ENCODE measurements around the gene ZCWPW2.
A peak's percentile ranks its signal among the peaks of the same experiment; 100 is the strongest.

The ZCWPW2 gene

GRCh38 chr3:28348629-28349468 lies at the start of gene ZCWPW2, which contains the start of gene AZI2:
TSS of gene ZCWPW2 (plus strand) at chr3:28348721. CDS start at chr3:28413069, 64,348 bp downstream.
TSS of gene AZI2 (minus strand) at chr3:28348824. CDS start at chr3:28340617, 8,207 bp downstream.
- intact Hi-C loops (cut with DNase I), result no loop called here
- peak; percentile 75 to 97 (median 93) for DNase-seq

- DNase-seq, result no peak
- intact Hi-C loops (cut with DNase I), result no loop called here
Observed at GRCh38 chr3:28299705-28300104, 48.8 kb upstream of the ZCWPW2 start.

- DNase-seq, result no peak
- intact Hi-C loops (cut with DNase I), result no loop called here
Observed at GRCh38 chr3:28300345-28300962, 48.1 kb upstream of the ZCWPW2 start.

GRCh38 chr3:28301688-28302087 lies 46.8 kb upstream of the ZCWPW2 start:
- no peak for DNase-seq
- intact Hi-C loops (cut with DNase I), result no loop called here

- DNase-seq, result no peak
- intact Hi-C loops (cut with DNase I), result no loop called here
Observed at GRCh38 chr3:28308196-28308595, 40.3 kb upstream of the ZCWPW2 start.

- DNase-seq, result no peak
- intact Hi-C loops (cut with DNase I), result no loop called here
Observed at GRCh38 chr3:28315711-28316110, 32.8 kb upstream of the ZCWPW2 start.

GRCh38 chr3:28316226-28316625 lies 32.3 kb upstream of the ZCWPW2 start:
- intact Hi-C loops (cut with DNase I), result no loop called here
- no peak for DNase-seq

- intact Hi-C loops (cut with DNase I), result no loop called here
- peak in 12 of 42 donors; percentile 8 to 49 (median 21) for DNase-seq
Observed at GRCh38 chr3:28317438-28318022, 31.0 kb upstream of the ZCWPW2 start.

- intact Hi-C loops (cut with DNase I), result no loop called here
- no peak for DNase-seq
Observed at GRCh38 chr3:28320981-28321380, 27.5 kb upstream of the ZCWPW2 start.

- no peak for DNase-seq
- intact Hi-C loops (cut with DNase I), result no loop called here
Observed at GRCh38 chr3:28322464-28322863, 26.1 kb upstream of the ZCWPW2 start.

GRCh38 chr3:28326458-28326926 lies 22.0 kb upstream of the ZCWPW2 start:
- DNase-seq, result no peak
- intact Hi-C loops (cut with DNase I), result loop anchor here (5.0 kb wide), 1 partner anchor 614 kb away; no protein-coding TSS in a partner anchor

GRCh38 chr3:28328188-28329151 lies 20.1 kb upstream of the ZCWPW2 start:
- intact Hi-C loops (cut with DNase I), result loop anchor here (5.0 kb wide), 1 partner anchor 616 kb away; no protein-coding TSS in a partner anchor
- DNase-seq, result no peak

GRCh38 chr3:28334552-28334951 lies 14.0 kb upstream of the ZCWPW2 start:
- intact Hi-C loops (cut with DNase I), result no loop called here
- DNase-seq, result no peak

- intact Hi-C loops (cut with DNase I), result no loop called here
- DNase-seq, result no peak
Observed at GRCh38 chr3:28335246-28335645, 13.3 kb upstream of the ZCWPW2 start.

GRCh38 chr3:28337230-28337629 lies 11.3 kb upstream of the ZCWPW2 start:
- DNase-seq, result no peak
- intact Hi-C loops (cut with DNase I), result no loop called here

- DNase-seq, result no peak
- intact Hi-C loops (cut with DNase I), result no loop called here
Observed at GRCh38 chr3:28343144-28343543, 5.4 kb upstream of the ZCWPW2 start.

GRCh38 chr3:28345690-28346089 lies 2.8 kb upstream of the ZCWPW2 start:
- intact Hi-C loops (cut with DNase I), result no loop called here
- no peak for DNase-seq

- intact Hi-C loops (cut with DNase I), result no loop called here
- peak in 12 of 42 donors; percentile 4 to 27 (median 8) for DNase-seq
Observed at GRCh38 chr3:28347374-28348264, 902 bp upstream of the ZCWPW2 start.
